Endodermal cell (in vitro differentiated cells): Measurements from ENCODE around the gene RAB40C. TPM values are rescaled to one million over a fixed set of nuclear protein-coding genes. Genes with fewer than 3 reads are reported as not detected.

ENCODE experiments used
- DNase-seq: peaks from one replicate; pipeline ENCODE4 v3.0.0-alpha.2; 2017
- H3K27ac ChIP-seq: 2 replicates; pipeline ENCODE4 v1.5.1; 2013; ENCODE audit warnings: mild to moderate bottlenecking, low read depth, low read length, moderate library complexity
- H3K27me3 ChIP-seq: 2 replicates; pipeline ENCODE4 v1.6.1; 2013; ENCODE audit warnings: mild to moderate bottlenecking, low read length, moderate library complexity; ENCODE audit not compliant: insufficient read depth, control insufficient read depth, poor library complexity, severe bottlenecking
- H3K36me3 ChIP-seq: 2 replicates; pipeline ENCODE4 v1.7.0; 2013; ENCODE audit warnings: mild to moderate bottlenecking, low read length, moderate library complexity; ENCODE audit not compliant: control insufficient read depth, insufficient read depth
- H3K4me1 ChIP-seq: one replicate; pipeline ENCODE4 v1.7.0; 2013; ENCODE audit warnings: low read length; ENCODE audit not compliant: control insufficient read depth, insufficient read depth
- H3K4me3 ChIP-seq: 2 replicates; pipeline ENCODE4 v1.5.1; 2013; ENCODE audit warnings: mild to moderate bottlenecking, low read length, moderate library complexity
- H3K9ac ChIP-seq: 2 replicates; pipeline ENCODE4 v1.6.1; 2013; ENCODE audit warnings: mild to moderate bottlenecking, low read length, moderate library complexity; ENCODE audit not compliant: poor library complexity, severe bottlenecking; ENCODE audit errors: extremely low read depth
- H3K9me3 ChIP-seq: 2 replicates; pipeline ENCODE4 v1.6.1; 2013; ENCODE audit warnings: mild to moderate bottlenecking, low read length, moderate library complexity; ENCODE audit not compliant: control insufficient read depth
- H3K27ac Mint-ChIP-seq: 2 replicates; pipeline ENCODE4 v1.8.0; 2020; ENCODE audit warnings: mixed read lengths
- H3K27me3 Mint-ChIP-seq: 2 replicates; pipeline ENCODE4 v1.8.0; 2021; ENCODE audit warnings: mild to moderate bottlenecking, mixed read lengths; ENCODE audit not compliant: insufficient read depth
- H3K36me3 Mint-ChIP-seq: 2 replicates; pipeline ENCODE4 v1.8.0; 2020; ENCODE audit warnings: low read depth, mixed read lengths
- H3K4me1 Mint-ChIP-seq: 2 replicates; pipeline ENCODE4 v1.8.0; 2020; ENCODE audit warnings: mixed read lengths
- H3K4me3 Mint-ChIP-seq: 2 replicates; pipeline ENCODE4 v1.8.0; 2020; ENCODE audit warnings: mild to moderate bottlenecking, moderate library complexity, mixed read lengths
- H3K9me3 Mint-ChIP-seq: 2 replicates; pipeline ENCODE4 v1.8.0; 2020; ENCODE audit warnings: mild to moderate bottlenecking, mixed read lengths
- CTCF ChIP-seq: fragments of 200-600 bp; sonication (generic); conservative IDR thresholded peaks from 2 replicates; pipeline ENCODE4 v1.5.0; 2021; ENCODE audit warnings: antibody characterized with exemption, mild to moderate bottlenecking
- WGBS, 2 experiments: methylation state at CpG; one replicate each; pipeline versions ENCODE4 v1.1.5 to v1.1.7; 2013; ENCODE audit warnings: missing lambda C conversion rate in 2 of 2, mixed read lengths in 1 of 2; ENCODE audit not compliant: insufficient coverage in 1 of 2, insufficient read length in 1 of 2; 5-methylcytosine and 5-hydroxymethylcytosine counted together
- total RNA-seq, 2 donors: library from RNA; stranded (reverse); fragmentation: NEBNext Ultra II Directional in 1 of 2; extraction: Animal tissue kit (Norgen Biotek cat#: 25700) in 1 of 2; gene quantifications; 2 replicates in 1 of 2; 3 replicates in 1 of 2; pipeline ENCODE4 v1.2.1, GENCODE V29; 2021

RAB40C gene
- total RNA-seq, 2 donors from 2014 or later, result 21.3 to 25.9 TPM

GRCh38 chr16:647173-647902 is 57.5 kb downstream of the RAB40C start:
- no peaks in the 10 kb centered on the region for H3K9me3 ChIP-seq
- H3K27me3 ChIP-seq, result no peaks in the 10 kb centered on the region
- Mint-ChIP-seq H3K36me3 (no peaks in the 10 kb centered on the region), H3K9me3 (no peaks in the 10 kb centered on the region), H3K4me3 (no peak overlapping the region), H3K27ac (no peak overlapping the region), H3K4me1 (no peaks in the 10 kb centered on the region), H3K27me3 (no peaks in the 10 kb centered on the region)
- H3K36me3 ChIP-seq, result no peaks in the 10 kb centered on the region
- DNase-seq, result no peak
- no peak for TF ChIP-seq CTCF
- no peak overlapping the region for H3K27ac ChIP-seq
- no peak overlapping the region for H3K9ac ChIP-seq
- H3K4me1 ChIP-seq, result no peaks in the 10 kb centered on the region
- H3K4me3 ChIP-seq, result no peak overlapping the region
- 93 to 99% methylated on average over 19 to 24 of the region's 25 CpGs for WGBS, 2 experiments

GRCh38 chr16:648071-648780 is 58.4 kb downstream of the RAB40C start:
- peak overlapping the region; percentile 87 for H3K4me3 ChIP-seq
- peak overlapping the region; percentile 66 for H3K27ac ChIP-seq
- WGBS, 2 experiments, result 60 to 66% methylated on average over 18 to 24 of the region's 24 CpGs
- no peaks in the 10 kb centered on the region for H3K27me3 Mint-ChIP-seq
- no peaks in the 10 kb centered on the region for H3K36me3 ChIP-seq
- H3K36me3 Mint-ChIP-seq, result no peaks in the 10 kb centered on the region
- peak; percentile 79 for TF ChIP-seq CTCF
- no peaks in the 10 kb centered on the region for H3K27me3 ChIP-seq
- peak overlapping the region; percentile 68 for H3K4me3 Mint-ChIP-seq
- H3K27ac Mint-ChIP-seq, result peak overlapping the region; percentile 85
- peak; percentile 83 for DNase-seq
- H3K4me1 Mint-ChIP-seq, result no peaks in the 10 kb centered on the region
- H3K9ac ChIP-seq, result peak overlapping the region; percentile 74
- H3K9me3 ChIP-seq, result no peaks in the 10 kb centered on the region
- H3K4me1 ChIP-seq, result no peaks in the 10 kb centered on the region
- H3K9me3 Mint-ChIP-seq, result no peaks in the 10 kb centered on the region

GRCh38 chr16:648781-649589 is 59.1 kb downstream of the RAB40C start, which contains the start of gene WDR90:
TSS of gene WDR90 (plus strand) at chr16:649365. CDS start at chr16:649417, 52 bp downstream.
- Mint-ChIP-seq H3K27me3 (no peaks in the 10 kb centered on the region), H3K27ac (peak within 1 kb of the TSS; percentile 85), H3K36me3 (no peaks in the 10 kb centered on the region), H3K4me3 (peak within 1 kb of the TSS; percentile 68), H3K9me3 (no peaks in the 10 kb centered on the region), H3K4me1 (no peaks in the 10 kb centered on the region)
- Histone ChIP-seq H3K27ac (peak within 1 kb of the TSS; percentile 66), H3K4me3 (peak within 1 kb of the TSS; percentile 87), H3K9me3 (no peaks in the 10 kb centered on the region), H3K4me1 (no peaks in the 10 kb centered on the region), H3K9ac (peak within 1 kb of the TSS; percentile 74), H3K27me3 (no peaks in the 10 kb centered on the region), H3K36me3 (no peaks in the 10 kb centered on the region)
- TF ChIP-seq CTCF, result no peak
- DNase-seq, result peak; percentile 96
- 3 to 4% methylated on average over 36 to 91 of the region's 91 CpGs for WGBS, 2 experiments
